ENCODE results near the gene USP7.

Gene USP7

DNA sequence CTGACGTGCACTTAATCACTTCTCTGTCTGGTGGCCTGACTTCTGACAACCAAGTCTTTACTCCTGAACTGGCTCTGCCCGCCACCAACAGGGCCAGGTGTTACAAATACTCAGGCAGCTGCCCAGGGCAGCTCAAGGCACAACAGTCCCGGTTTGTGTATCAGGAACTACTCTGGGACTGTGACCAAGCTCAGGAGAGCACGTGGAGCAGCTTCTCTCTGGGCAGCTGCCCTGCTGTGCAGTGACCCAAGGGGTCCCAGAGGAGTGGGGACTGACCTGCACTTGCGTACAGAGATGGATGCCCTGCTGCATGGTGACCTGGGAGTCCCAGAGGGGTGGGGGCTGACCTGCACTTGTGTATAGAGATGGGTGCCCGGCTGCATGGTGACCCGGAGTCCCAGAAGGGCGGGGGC, 59.7 kb downstream of the USP7 start:
- no peaks in the 10 kb centered on the region for H3K4me1 ChIP-seq
- no peaks in the 10 kb centered on the region for H3K9me3 ChIP-seq
- H3K4me3 ChIP-seq = no peak overlapping the region
- H3K36me3 ChIP-seq (replicated peaks) = peaks cover 98% of the 10 kb centered on the region
- DNase-seq (ENCODE audit: low spot score in 2 of 2) = no peak
- no peaks in the 10 kb centered on the region for H3K27me3 ChIP-seq (ENCODE audit: low read depth)
- in situ Hi-C loops (cut with MboI; ENCODE audit: low sequenced_read_pairs) = no loop called here

DNA sequence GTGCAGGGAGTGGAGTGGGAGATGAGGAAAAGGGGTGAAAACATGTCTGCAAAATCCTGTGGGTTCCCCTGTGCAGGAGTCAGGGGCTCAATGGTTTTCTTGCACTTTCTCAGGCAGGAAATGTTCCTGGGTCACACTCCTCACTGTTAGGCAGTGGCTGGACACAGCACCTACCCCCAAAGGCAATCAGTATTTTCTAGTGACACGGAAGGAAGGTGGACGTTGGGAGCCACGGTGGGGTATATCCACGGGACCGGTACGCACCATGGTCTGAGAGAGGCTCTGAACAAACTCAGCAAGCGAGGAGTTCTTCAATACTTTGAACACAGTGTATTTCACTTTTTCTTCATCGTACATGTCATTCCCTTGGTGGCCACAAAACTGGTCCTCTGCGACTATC, 60.7 kb downstream of the USP7 start:
- no peaks in the 10 kb centered on the region for H3K27me3 ChIP-seq (ENCODE audit: low read depth)
- H3K4me3 ChIP-seq = no peak overlapping the region
- no peaks in the 10 kb centered on the region for H3K4me1 ChIP-seq
- H3K36me3 ChIP-seq (replicated peaks) = peaks cover 98% of the 10 kb centered on the region
- no peak for DNase-seq (ENCODE audit: low spot score in 2 of 2)
- no peaks in the 10 kb centered on the region for H3K9me3 ChIP-seq
- in situ Hi-C loops (cut with MboI; ENCODE audit: low sequenced_read_pairs) = no loop called here

GRCh38 chr16:8901320-8901861, 62.3 kb downstream of the USP7 start:
- DNase-seq (ENCODE audit: low spot score in 2 of 2) = no peak
- no peaks in the 10 kb centered on the region for H3K4me1 ChIP-seq
- in situ Hi-C loops (cut with MboI; ENCODE audit: low sequenced_read_pairs) = no loop called here
- H3K36me3 ChIP-seq (replicated peaks) = peaks cover 95% of the 10 kb centered on the region
- H3K4me3 ChIP-seq = no peak overlapping the region
- no peaks in the 10 kb centered on the region for H3K9me3 ChIP-seq
- H3K27me3 ChIP-seq (ENCODE audit: low read depth) = no peaks in the 10 kb centered on the region

GRCh38 chr16:8900343-8900742, 63.4 kb downstream of the USP7 start:
- H3K36me3 ChIP-seq (replicated peaks) = peaks cover 93% of the 10 kb centered on the region
- DNase-seq (ENCODE audit: low spot score in 2 of 2) = no peak
- in situ Hi-C loops (cut with MboI; ENCODE audit: low sequenced_read_pairs) = no loop called here
- H3K9me3 ChIP-seq = no peaks in the 10 kb centered on the region
- no peaks in the 10 kb centered on the region for H3K27me3 ChIP-seq (ENCODE audit: low read depth)
- H3K4me1 ChIP-seq = no peaks in the 10 kb centered on the region
- H3K4me3 ChIP-seq = no peak overlapping the region

GRCh38 chr16:8899709-8900317, 63.9 kb downstream of the USP7 start:
- no peak for DNase-seq (ENCODE audit: low spot score in 2 of 2)
- H3K4me1 ChIP-seq = no peaks in the 10 kb centered on the region
- H3K27me3 ChIP-seq (ENCODE audit: low read depth) = no peaks in the 10 kb centered on the region
- in situ Hi-C loops (cut with MboI; ENCODE audit: low sequenced_read_pairs) = no loop called here
- peaks cover 93% of the 10 kb centered on the region for H3K36me3 ChIP-seq (replicated peaks)
- H3K4me3 ChIP-seq = no peak overlapping the region
- no peaks in the 10 kb centered on the region for H3K9me3 ChIP-seq

DNA sequence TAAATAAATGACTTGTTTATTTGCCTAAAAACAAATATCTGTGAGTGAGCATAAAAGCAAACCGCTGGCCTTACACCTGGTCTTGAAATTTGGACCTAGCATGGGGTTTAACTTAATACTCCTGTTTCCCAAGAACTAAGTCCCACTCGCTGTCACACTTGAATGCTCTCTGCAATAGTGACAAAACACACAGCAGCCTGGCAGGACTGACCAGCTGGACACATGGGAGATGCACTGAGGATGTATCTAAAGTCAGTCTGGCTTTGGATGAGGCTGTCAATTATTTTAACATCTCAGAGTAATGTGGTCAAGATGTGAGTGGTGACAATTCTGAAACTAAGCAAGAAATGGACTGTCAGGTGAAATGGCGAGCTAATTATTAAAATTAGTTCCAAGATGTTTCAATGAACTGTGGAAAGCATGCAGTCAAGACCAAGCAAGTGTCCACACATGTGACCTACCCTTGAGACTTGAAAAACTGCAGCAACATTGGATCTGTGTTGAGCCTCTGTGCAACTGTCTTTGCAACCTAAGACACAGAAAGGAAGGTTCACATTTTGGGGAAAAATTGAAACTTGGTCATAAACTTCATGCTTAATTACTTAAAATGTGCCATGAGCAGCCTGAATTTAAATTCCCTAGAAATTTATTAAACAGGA, 64.9 kb downstream of the USP7 start:
- Histone ChIP-seq H3K4me3 (no peak overlapping the region), H3K4me1 (no peaks in the 10 kb centered on the region), H3K36me3 (replicated peaks) (peaks cover 93% of the 10 kb centered on the region), H3K9me3 (no peaks in the 10 kb centered on the region), H3K27me3 (ENCODE audit: low read depth) (no peaks in the 10 kb centered on the region)
- no peak for DNase-seq (ENCODE audit: low spot score in 2 of 2)
- in situ Hi-C loops (cut with MboI; ENCODE audit: low sequenced_read_pairs) = no loop called here

- no peak for DNase-seq (ENCODE audit: low spot score in 2 of 2)
- H3K9me3 ChIP-seq = no peaks in the 10 kb centered on the region
- no peaks in the 10 kb centered on the region for H3K27me3 ChIP-seq (ENCODE audit: low read depth)
- no peak overlapping the region for H3K4me3 ChIP-seq
- in situ Hi-C loops (cut with MboI; ENCODE audit: low sequenced_read_pairs) = no loop called here
- H3K36me3 ChIP-seq (replicated peaks) = peaks cover 96% of the 10 kb centered on the region
- no peaks in the 10 kb centered on the region for H3K4me1 ChIP-seq
Measured at GRCh38 chr16:8894736-8895334, 68.9 kb downstream of the USP7 start.

DNA sequence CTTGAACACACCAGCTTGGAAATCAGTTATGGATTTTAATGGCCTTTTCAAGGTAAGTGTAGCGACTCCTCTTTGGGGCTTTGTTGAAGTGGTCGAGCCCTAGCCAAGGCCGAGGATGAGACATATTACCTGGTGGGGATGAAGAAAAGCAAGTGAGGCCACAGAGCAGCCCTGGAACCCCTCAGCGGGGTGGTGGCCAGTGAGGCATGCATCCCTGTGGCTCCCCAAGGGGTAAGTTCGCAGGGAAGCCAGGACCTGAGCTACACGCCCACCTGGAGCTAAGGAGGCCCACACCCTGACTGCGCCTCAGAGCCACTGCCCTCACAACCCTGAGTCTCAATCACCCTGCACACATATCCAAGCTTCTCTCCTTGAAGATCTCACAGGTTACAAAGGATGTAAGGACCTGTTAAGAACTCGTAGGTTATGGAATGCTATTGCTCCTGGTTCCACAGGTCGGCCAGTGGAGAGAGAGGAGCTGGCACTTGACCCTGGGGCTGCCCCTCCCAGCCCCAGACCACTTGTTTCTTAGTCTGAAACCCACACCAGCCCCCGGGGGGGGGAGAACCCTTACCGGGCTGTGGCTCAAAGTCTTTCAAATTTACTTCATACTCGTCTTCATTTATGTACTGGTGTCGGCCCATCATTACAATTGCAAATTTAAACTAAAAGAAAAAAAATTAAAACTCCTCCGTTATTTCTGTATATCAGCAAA, 69.6 kb downstream of the USP7 start:
- DNase-seq (ENCODE audit: low spot score in 2 of 2) = no peak
- Histone ChIP-seq H3K27me3 (ENCODE audit: low read depth) (no peaks in the 10 kb centered on the region), H3K4me1 (no peaks in the 10 kb centered on the region), H3K36me3 (replicated peaks) (peaks cover 93% of the 10 kb centered on the region), H3K9me3 (no peaks in the 10 kb centered on the region), H3K4me3 (no peak overlapping the region)
- in situ Hi-C loops (cut with MboI; ENCODE audit: low sequenced_read_pairs) = no loop called here

- in situ Hi-C loops (cut with MboI; ENCODE audit: low sequenced_read_pairs) = no loop called here
- DNase-seq (ENCODE audit: low spot score in 2 of 2) = no peak
- Histone ChIP-seq H3K27me3 (ENCODE audit: low read depth) (no peaks in the 10 kb centered on the region), H3K4me3 (no peak overlapping the region), H3K36me3 (replicated peaks) (peaks cover 86% of the 10 kb centered on the region), H3K9me3 (no peaks in the 10 kb centered on the region), H3K4me1 (no peaks in the 10 kb centered on the region)
Measured at GRCh38 chr16:8893426-8893825, 70.3 kb downstream of the USP7 start.

DNA sequence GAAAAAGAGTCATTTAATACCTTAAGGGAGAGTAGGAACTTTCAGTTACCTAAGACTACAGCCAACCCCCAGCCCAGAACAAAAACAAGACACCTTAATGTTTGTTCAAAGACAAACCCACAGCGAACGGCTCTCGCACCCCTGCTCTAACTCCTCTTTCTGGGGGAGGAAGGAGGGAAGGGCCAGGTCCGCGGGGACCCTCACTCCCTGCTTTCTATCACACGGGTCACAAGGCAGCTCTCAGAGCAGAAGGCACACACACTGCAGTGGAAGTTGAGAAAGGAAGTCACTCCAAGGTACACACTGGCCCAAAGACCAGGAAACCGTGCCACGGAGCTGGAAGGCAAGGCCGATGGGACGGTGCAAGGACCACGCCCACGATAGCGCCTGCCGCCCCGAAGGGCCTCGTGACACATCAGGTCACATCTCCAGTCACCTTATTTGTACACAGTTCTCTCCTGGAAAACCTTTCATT, 71.6 kb downstream of the USP7 start:
- Histone ChIP-seq H3K36me3 (replicated peaks) (peaks cover 75% of the 10 kb centered on the region), H3K27me3 (ENCODE audit: low read depth) (no peaks in the 10 kb centered on the region), H3K4me3 (no peak overlapping the region), H3K4me1 (no peaks in the 10 kb centered on the region), H3K9me3 (no peaks in the 10 kb centered on the region)
- in situ Hi-C loops (cut with MboI; ENCODE audit: low sequenced_read_pairs) = no loop called here
- DNase-seq (ENCODE audit: low spot score in 2 of 2) = no peak

DNA sequence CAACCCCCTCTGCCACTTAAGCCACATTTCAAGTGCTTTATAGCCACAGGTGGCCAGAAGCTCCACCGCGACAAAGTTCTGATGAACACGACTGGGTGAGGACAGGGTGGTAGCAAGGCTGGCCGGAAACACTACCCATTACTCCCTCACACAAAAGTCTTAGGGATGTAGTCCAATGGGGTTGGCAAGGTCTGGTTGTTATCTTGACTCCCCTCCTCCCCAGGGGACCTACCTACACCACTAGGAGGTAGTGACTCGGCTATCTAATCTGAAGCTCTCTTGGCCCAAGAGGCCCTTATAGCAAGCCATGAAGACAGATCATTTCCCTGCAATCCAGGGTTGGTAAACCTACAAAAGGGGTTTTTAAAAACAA, 73.2 kb downstream of the USP7 start:
- Histone ChIP-seq H3K4me1 (no peaks in the 10 kb centered on the region), H3K9me3 (no peaks in the 10 kb centered on the region), H3K27me3 (ENCODE audit: low read depth) (no peaks in the 10 kb centered on the region), H3K4me3 (no peak overlapping the region), H3K36me3 (replicated peaks) (peaks cover 61% of the 10 kb centered on the region)
- no peak for DNase-seq (ENCODE audit: low spot score in 2 of 2)
- in situ Hi-C loops (cut with MboI; ENCODE audit: low sequenced_read_pairs) = no loop called here

DNA sequence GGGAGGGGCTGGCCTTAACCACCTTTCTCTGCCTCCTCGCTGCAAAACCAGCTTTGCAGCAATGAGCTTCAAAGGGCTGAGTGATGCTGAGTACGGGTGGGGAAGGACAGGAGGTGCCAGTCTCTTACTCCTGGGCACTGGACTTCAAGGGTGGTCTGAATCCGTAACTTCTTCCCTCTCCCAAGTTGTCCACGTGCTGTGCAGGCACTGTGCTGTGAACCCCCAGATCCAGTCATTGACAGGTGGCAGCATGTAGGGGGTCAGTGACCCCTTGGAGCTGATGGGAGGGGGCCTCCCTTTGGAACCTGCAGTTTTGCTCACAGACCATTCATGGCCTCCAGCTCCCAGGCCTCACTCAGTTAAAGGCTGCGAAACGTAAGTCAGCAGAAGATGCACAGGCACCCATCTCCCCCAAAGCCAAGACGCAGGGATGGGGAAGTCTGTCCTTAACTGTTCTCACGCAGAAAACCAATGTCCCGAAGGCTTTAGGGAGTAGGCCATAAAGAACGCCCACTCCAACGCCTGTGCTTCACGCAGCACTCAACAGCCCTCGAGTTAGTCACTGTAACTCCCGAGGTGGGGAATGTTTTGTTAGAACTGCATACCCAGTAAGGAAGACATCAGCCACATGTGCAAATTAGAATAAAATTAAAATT, 73.7 kb downstream of the USP7 start:
- no peak overlapping the region for H3K4me3 ChIP-seq
- DNase-seq (ENCODE audit: low spot score in 2 of 2) = no peak
- peaks cover 56% of the 10 kb centered on the region for H3K36me3 ChIP-seq (replicated peaks)
- no peaks in the 10 kb centered on the region for H3K9me3 ChIP-seq
- H3K4me1 ChIP-seq = no peaks in the 10 kb centered on the region
- H3K27me3 ChIP-seq (ENCODE audit: low read depth) = no peaks in the 10 kb centered on the region
- in situ Hi-C loops (cut with MboI; ENCODE audit: low sequenced_read_pairs) = no loop called here

DNA sequence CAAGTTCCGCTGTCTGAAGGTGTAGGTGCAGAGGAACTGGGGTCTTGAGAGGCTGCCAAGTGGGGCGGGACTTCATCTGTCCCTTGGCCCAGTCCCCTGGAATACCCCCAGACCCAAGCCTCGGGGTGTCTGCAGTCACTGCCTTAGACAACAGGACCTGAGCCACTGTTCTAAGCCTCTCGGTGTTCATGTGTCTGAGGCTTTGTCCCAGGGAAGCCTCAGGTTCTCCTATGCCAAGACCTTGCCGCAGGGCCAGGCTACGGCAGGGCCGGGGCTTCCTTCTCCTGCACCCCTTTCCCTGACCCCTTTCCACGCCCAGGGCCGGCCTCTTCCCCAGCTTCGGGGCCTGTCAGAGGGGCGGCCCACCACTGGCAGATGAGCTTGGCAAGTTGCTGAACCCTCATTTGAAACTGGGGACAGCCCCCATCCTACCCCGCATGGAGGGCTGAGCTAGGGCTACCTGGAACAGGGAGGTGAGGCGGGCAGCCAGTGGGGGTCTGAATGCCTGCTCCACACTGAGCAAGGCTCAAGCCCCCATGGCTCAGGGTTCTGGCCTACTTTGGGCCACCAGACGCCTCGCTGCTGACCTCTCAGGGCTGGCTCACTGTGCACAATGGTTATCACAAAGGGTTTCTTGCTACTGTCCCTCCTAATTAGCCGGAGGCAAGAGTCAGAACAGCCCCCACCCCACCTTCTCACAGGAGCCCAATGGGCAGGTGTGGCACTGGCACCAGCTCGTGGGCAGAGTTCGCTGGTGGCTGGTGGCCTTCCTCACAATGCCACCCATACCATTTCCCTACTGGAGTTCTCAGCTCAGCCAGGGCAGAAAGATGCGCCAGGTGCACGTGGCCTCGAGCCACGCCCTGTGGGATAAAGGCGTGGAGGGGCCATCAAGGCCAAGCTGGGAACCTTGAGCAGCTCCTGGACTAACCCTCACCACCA, 74.5 kb downstream of the USP7 start:
- Histone ChIP-seq H3K4me1 (no peaks in the 10 kb centered on the region), H3K9me3 (no peaks in the 10 kb centered on the region), H3K4me3 (no peak overlapping the region), H3K36me3 (replicated peaks) (peaks cover 48% of the 10 kb centered on the region), H3K27me3 (ENCODE audit: low read depth) (no peaks in the 10 kb centered on the region)
- no peak for DNase-seq (ENCODE audit: low spot score in 2 of 2)
- in situ Hi-C loops (cut with MboI; ENCODE audit: low sequenced_read_pairs) = no loop called here
